Heart left ventricle (tissue), 13 donors: ENCODE measurements around the gene ARHGAP15.

Experiments used
- CTCF ChIP-seq, 12 donors: fragments of 200-600 bp; sonication (generic) in 4 of 12; IDR thresholded peaks; one replicate each; pipeline versions ENCODE4 v1.5.0 to v1.8.0; 2018 to 2022; ENCODE audit warnings: antibody characterized with exemption in 12 of 12, mild to moderate bottlenecking in 5 of 12
- POLR2A ChIP-seq, 2 donors: fragments of 450-650 bp; IDR thresholded peaks; one replicate each; pipeline ENCODE4 v1.6.1; 2017; ENCODE audit warnings: antibody characterized with exemption in 2 of 2, mild to moderate bottlenecking in 2 of 2, moderate library complexity in 2 of 2
- donor health status: ischemic (EF 13 %, LVEDD 7.1; RV severe dilation, severe dysfunction).
- donor health status: DM: no; HTN: yes; CAD: no.
- donor health status: DM: no; HTN: no; CAD: no.
- donor health status: ischemic (EF 25% LVEDD 6.9; RV normal size, moderate dysfunction).
- donor health status: ischemic (EF 25% LVEDD 5.7; RV mildly dilated, moderate dysfunction).
- donor health status: ischemic (EF 35%, LVEDD 5.7; RV mildly dilated, moderate dysfunction).
- donor health status: nonischemic (EF 11% LVEDD 7.7; RV severe dilation, severe dysfunction).
- donor health status: DM: yes; HTN: yes; CAD: no.
- donor health status: PGD.
- donor health status: ischemic (EF 29% LVEDD 5.4; RV normal size, mild dysfunction).
- donor health status: nonischemic (EF 23%, LVEDD 6.1; RV moderate dilation, normal function).

DNA sequence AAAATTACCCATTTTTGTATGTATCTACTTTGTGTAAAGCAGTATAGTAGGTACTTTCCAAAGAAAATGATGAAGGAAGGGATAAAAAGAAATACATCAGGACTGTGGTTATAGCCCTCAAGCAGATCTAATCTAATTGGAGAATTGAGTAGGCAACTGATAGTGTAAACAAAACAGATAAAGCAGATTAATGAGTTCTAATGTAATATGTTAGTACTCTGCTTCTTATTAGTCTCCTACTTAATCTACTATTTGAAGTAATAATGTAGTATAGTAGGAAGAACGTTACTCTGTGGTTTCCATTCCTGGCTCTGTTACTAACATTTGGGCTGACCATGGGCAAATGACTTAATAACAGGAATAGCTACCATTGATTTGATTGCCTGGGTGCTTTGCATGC is 250.7 kb downstream of the ARHGAP15 start:
- no peak for TF ChIP-seq CTCF (IDR thresholded peaks at IDR 0.05)
- TF ChIP-seq POLR2A (IDR thresholded peaks at IDR 0.05) = no peak
